ENCODE results near the gene VCAM1. TPM values are rescaled to one million over a fixed set of nuclear protein-coding genes. Genes with fewer than 3 reads are reported as not detected.
A peak's percentile ranks its signal among the peaks of the same experiment; 100 is the strongest.

Gene VCAM1
- total and polyA plus RNA-seq, 3 experiments from 2014 or later, result 0.51 to 4.0 (median 3.5) TPM

DNA sequence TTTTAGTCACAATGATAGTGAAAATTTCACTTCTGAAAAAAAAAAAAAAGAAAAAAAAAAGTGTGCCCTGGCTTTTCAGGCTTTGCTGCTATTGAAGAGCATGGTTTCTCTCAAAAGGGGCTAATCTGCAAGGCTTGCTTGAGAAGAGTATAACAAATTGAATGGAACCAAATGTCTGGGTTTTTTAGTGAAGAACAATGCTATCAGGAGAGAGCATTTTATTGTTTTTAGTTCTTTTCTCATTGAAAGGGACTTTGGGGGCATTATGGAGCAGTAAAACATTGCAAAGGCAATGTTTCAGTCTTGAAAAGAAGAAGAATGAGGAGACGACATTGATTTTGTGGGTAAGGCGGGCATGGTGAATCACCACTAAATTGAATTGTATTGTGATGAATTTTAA, 28.2 kb downstream of the VCAM1 start:
- no peak overlapping the region for H3K27ac Mint-ChIP-seq
- CTCF ChIA-PET, result no interaction called here
- Histone ChIP-seq H3K9me3 (ENCODE audit: low read length) (no peaks in the 10 kb centered on the region), H3K36me3 (ENCODE audit: insufficient read depth, low read length) (no peaks in the 10 kb centered on the region), H3K4me3 (ENCODE audit: low read length) (no peak overlapping the region), H3K27me3 (ENCODE audit: insufficient read depth, low read length, poor library complexity, severe bottlenecking) (no peaks in the 10 kb centered on the region), H3K27ac (ENCODE audit: low read depth, low read length) (no peak overlapping the region), H3K4me1 (ENCODE audit: insufficient read depth, low read length) (no peaks in the 10 kb centered on the region)
- POLR2A ChIA-PET, result no interaction called here
- DNase-seq, result no peak
- no peak overlapping the region for H3K4me3 Mint-ChIP-seq
- H3K4me1 Mint-ChIP-seq, result peaks cover 0 to 12% (median 2%) of the 10 kb centered on the region in 3 donors
- peaks cover 9 to 12% of the 10 kb centered on the region in 2 donors for H3K27me3 Mint-ChIP-seq
- peaks cover 0 to 5% (median 0%) of the 10 kb centered on the region in 3 donors for H3K36me3 Mint-ChIP-seq
- H3K9me3 Mint-ChIP-seq, result peaks cover 0 to 8% (median 0%) of the 10 kb centered on the region in 5 donors

- no peaks in the 10 kb centered on the region for H3K36me3 ChIP-seq (ENCODE audit: insufficient read depth, low read length)
- H3K4me3 Mint-ChIP-seq, result no peak overlapping the region
- no peak overlapping the region for H3K27ac Mint-ChIP-seq
- no peaks in the 10 kb centered on the region for H3K36me3 Mint-ChIP-seq
- H3K27me3 Mint-ChIP-seq, result peaks cover under 1 to 3% of the 10 kb centered on the region in 2 donors
- no peaks in the 10 kb centered on the region for H3K27me3 ChIP-seq (ENCODE audit: insufficient read depth, low read length, poor library complexity, severe bottlenecking)
- peaks cover 0 to 12% (median 2%) of the 10 kb centered on the region in 3 donors for H3K4me1 Mint-ChIP-seq
- CTCF ChIA-PET, result no interaction called here
- no peak overlapping the region for H3K4me3 ChIP-seq (ENCODE audit: low read length)
- no peak overlapping the region for H3K27ac ChIP-seq (ENCODE audit: low read depth, low read length)
- no peaks in the 10 kb centered on the region for H3K9me3 ChIP-seq (ENCODE audit: low read length)
- no peak for DNase-seq
- H3K9me3 Mint-ChIP-seq, result peaks cover 0 to 8% (median 0%) of the 10 kb centered on the region in 5 donors
- H3K4me1 ChIP-seq (ENCODE audit: insufficient read depth, low read length), result no peaks in the 10 kb centered on the region
- POLR2A ChIA-PET, result no interaction called here
Observed at GRCh38 chr1:100750005-100750885, 30.7 kb downstream of the VCAM1 start.

DNA sequence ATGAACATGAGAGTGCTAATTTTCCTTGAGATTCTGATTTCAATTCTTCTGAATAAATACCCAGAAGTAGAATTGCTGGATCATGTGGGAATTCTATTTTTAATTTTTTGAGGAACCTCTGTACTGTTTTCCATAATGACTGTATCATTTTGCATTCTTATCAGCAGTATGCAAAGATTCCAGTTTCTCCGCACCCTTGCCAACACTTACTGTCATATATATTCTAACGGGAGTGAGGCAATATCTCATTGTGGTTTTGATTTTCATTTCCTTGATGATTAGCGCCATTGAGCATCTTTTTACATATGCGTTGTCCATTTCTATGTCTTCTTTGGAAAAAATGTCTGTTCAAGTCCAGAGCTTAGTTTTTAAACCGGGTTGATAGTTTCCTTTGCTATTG, 33.2 kb downstream of the VCAM1 start:
- H3K9me3 Mint-ChIP-seq, result peaks cover 0 to 8% (median 0%) of the 10 kb centered on the region in 5 donors
- CTCF ChIA-PET, result no interaction called here

GRCh38 chr1:100757946-100758345, 38.4 kb downstream of the VCAM1 start:
- no peak for DNase-seq
- Mint-ChIP-seq H3K27me3 (peaks cover 0 to 2% of the 10 kb centered on the region in 2 donors), H3K4me3 (no peak overlapping the region), H3K27ac (no peak overlapping the region), H3K4me1 (no peaks in the 10 kb centered on the region), H3K36me3 (no peaks in the 10 kb centered on the region), H3K9me3 (peaks cover 0 to 2% (median 0%) of the 10 kb centered on the region in 5 donors)
- H3K27ac ChIP-seq (ENCODE audit: low read depth, low read length), result no peak overlapping the region
- H3K4me3 ChIP-seq (ENCODE audit: low read length), result no peak overlapping the region
- no peaks in the 10 kb centered on the region for H3K27me3 ChIP-seq (ENCODE audit: insufficient read depth, low read length, poor library complexity, severe bottlenecking)
- POLR2A ChIA-PET, result no interaction called here
- no peaks in the 10 kb centered on the region for H3K36me3 ChIP-seq (ENCODE audit: insufficient read depth, low read length)
- no peaks in the 10 kb centered on the region for H3K4me1 ChIP-seq (ENCODE audit: insufficient read depth, low read length)
- H3K9me3 ChIP-seq (ENCODE audit: low read length), result no peaks in the 10 kb centered on the region
- CTCF ChIA-PET, result no interaction called here

More for the DNA sequence above, 33.2 kb downstream of the VCAM1 start:
- Mint-ChIP-seq H3K36me3 (no peaks in the 10 kb centered on the region), H3K4me1 (no peaks in the 10 kb centered on the region), H3K27ac (no peak overlapping the region), H3K4me3 (no peak overlapping the region), H3K27me3 (peaks cover 0 to 3% of the 10 kb centered on the region in 2 donors)
- H3K4me3 ChIP-seq (ENCODE audit: low read length), result no peak overlapping the region
- no peak overlapping the region for H3K27ac ChIP-seq (ENCODE audit: low read depth, low read length)
- H3K36me3 ChIP-seq (ENCODE audit: insufficient read depth, low read length), result no peaks in the 10 kb centered on the region
- H3K27me3 ChIP-seq (ENCODE audit: insufficient read depth, low read length, poor library complexity, severe bottlenecking), result no peaks in the 10 kb centered on the region
- POLR2A ChIA-PET, result no interaction called here
- H3K9me3 ChIP-seq (ENCODE audit: low read length), result no peaks in the 10 kb centered on the region
- H3K4me1 ChIP-seq (ENCODE audit: insufficient read depth, low read length), result no peaks in the 10 kb centered on the region
- DNase-seq, result no peak

GRCh38 chr1:100759188-100759587, 39.6 kb downstream of the VCAM1 start:
- no peak overlapping the region for H3K4me3 ChIP-seq (ENCODE audit: low read length)
- H3K4me1 Mint-ChIP-seq, result no peaks in the 10 kb centered on the region
- no peaks in the 10 kb centered on the region for H3K9me3 ChIP-seq (ENCODE audit: low read length)
- H3K36me3 Mint-ChIP-seq, result no peaks in the 10 kb centered on the region
- no peak overlapping the region for H3K27ac ChIP-seq (ENCODE audit: low read depth, low read length)
- no peaks in the 10 kb centered on the region for H3K27me3 ChIP-seq (ENCODE audit: insufficient read depth, low read length, poor library complexity, severe bottlenecking)
- no peaks in the 10 kb centered on the region for H3K27me3 Mint-ChIP-seq
- ChIA-PET POLR2A (no interaction called here), CTCF (no interaction called here)
- H3K9me3 Mint-ChIP-seq, result peaks cover 0 to 2% (median 0%) of the 10 kb centered on the region in 5 donors
- no peaks in the 10 kb centered on the region for H3K36me3 ChIP-seq (ENCODE audit: insufficient read depth, low read length)
- H3K4me1 ChIP-seq (ENCODE audit: insufficient read depth, low read length), result no peaks in the 10 kb centered on the region
- DNase-seq, result no peak
- H3K27ac Mint-ChIP-seq, result no peak overlapping the region
- H3K4me3 Mint-ChIP-seq, result no peak overlapping the region

GRCh38 chr1:100760511-100760910, 41.0 kb downstream of the VCAM1 start:
- Mint-ChIP-seq H3K27ac (no peak overlapping the region), H3K27me3 (peaks cover 0 to 3% of the 10 kb centered on the region in 2 donors), H3K36me3 (no peaks in the 10 kb centered on the region), H3K4me3 (no peak overlapping the region), H3K4me1 (no peaks in the 10 kb centered on the region), H3K9me3 (peaks cover 0 to 2% (median 0%) of the 10 kb centered on the region in 5 donors)
- H3K4me3 ChIP-seq (ENCODE audit: low read length), result no peak overlapping the region
- H3K27ac ChIP-seq (ENCODE audit: low read depth, low read length), result no peak overlapping the region
- CTCF ChIA-PET, result no interaction called here
- no peaks in the 10 kb centered on the region for H3K27me3 ChIP-seq (ENCODE audit: insufficient read depth, low read length, poor library complexity, severe bottlenecking)
- no peaks in the 10 kb centered on the region for H3K4me1 ChIP-seq (ENCODE audit: insufficient read depth, low read length)
- DNase-seq, result no peak
- POLR2A ChIA-PET, result no interaction called here
- no peaks in the 10 kb centered on the region for H3K9me3 ChIP-seq (ENCODE audit: low read length)
- H3K36me3 ChIP-seq (ENCODE audit: insufficient read depth, low read length), result no peaks in the 10 kb centered on the region

DNA sequence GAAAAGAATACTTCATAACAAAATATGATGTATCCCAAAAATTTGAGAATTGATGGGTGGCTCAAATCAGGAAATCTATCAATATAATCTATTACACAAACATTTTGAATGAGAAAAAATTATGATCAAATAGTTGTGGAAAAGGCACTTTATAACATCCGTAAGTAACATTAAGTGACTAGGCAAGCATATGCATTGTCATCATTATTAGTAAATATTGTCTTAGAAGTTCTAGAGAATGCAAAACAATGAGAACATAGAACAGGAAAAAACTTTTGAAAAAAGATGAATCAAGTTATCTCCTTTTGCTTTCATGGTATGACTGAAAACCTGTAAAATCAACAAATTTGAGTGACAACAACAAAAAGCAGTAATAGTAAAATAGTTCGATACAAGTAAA, 42.9 kb downstream of the VCAM1 start:
- CTCF ChIA-PET, result no interaction called here
- Mint-ChIP-seq H3K4me1 (no peaks in the 10 kb centered on the region), H3K9me3 (peaks cover 0 to 2% (median 0%) of the 10 kb centered on the region in 5 donors), H3K36me3 (no peaks in the 10 kb centered on the region), H3K27me3 (peaks cover 0 to 3% of the 10 kb centered on the region in 2 donors), H3K4me3 (no peak overlapping the region), H3K27ac (no peak overlapping the region)
- Histone ChIP-seq H3K4me3 (ENCODE audit: low read length) (no peak overlapping the region), H3K36me3 (ENCODE audit: insufficient read depth, low read length) (no peaks in the 10 kb centered on the region), H3K27ac (ENCODE audit: low read depth, low read length) (no peak overlapping the region), H3K9me3 (ENCODE audit: low read length) (no peaks in the 10 kb centered on the region), H3K4me1 (ENCODE audit: insufficient read depth, low read length) (no peaks in the 10 kb centered on the region), H3K27me3 (ENCODE audit: insufficient read depth, low read length, poor library complexity, severe bottlenecking) (no peaks in the 10 kb centered on the region)
- DNase-seq, result no peak
- POLR2A ChIA-PET, result no interaction called here

DNA sequence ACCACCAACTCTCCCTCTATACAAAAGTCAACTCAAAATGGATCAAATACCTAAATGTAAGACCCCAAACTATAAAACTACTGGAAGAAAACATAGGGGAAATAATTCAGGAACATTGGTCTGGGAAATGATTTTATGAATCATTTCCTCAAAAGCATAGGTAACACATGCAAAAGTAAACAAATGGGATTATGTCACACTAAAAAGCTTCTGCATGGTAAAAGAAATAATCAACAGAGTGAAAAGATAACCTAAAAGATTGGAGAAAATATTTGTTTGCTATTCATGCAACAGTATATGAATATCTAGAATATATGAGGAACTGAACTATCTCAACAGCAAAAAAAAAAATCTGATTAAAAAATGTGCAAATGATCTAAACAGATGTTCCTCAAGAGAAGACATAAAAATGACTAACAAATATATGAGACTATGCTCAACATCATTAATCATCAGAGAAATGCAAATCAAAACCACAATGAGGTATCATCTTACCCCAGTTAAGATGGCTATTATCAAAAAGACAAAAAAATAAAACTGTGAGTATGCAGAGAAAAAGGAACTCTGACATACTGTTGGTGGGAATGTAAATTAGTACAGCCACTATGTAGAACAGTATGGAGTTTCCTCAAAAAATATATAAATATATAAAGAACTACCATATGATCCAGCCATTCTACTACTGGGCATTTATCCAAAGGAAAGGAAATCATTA, 47.8 kb downstream of the VCAM1 start:
- Histone ChIP-seq H3K4me3 (ENCODE audit: low read length) (no peak overlapping the region), H3K4me1 (ENCODE audit: insufficient read depth, low read length) (no peaks in the 10 kb centered on the region), H3K9me3 (ENCODE audit: low read length) (no peaks in the 10 kb centered on the region), H3K27ac (ENCODE audit: low read depth, low read length) (no peak overlapping the region), H3K27me3 (ENCODE audit: insufficient read depth, low read length, poor library complexity, severe bottlenecking) (no peaks in the 10 kb centered on the region), H3K36me3 (ENCODE audit: insufficient read depth, low read length) (no peaks in the 10 kb centered on the region)
- Mint-ChIP-seq H3K4me3 (no peak overlapping the region), H3K9me3 (no peaks in the 10 kb centered on the region), H3K4me1 (no peaks in the 10 kb centered on the region), H3K27me3 (peaks cover 0 to 3% of the 10 kb centered on the region in 2 donors), H3K36me3 (no peaks in the 10 kb centered on the region), H3K27ac (peak overlapping the region in 1 of 8 donors; percentile 3)
- POLR2A ChIA-PET, result no interaction called here
- no peak for DNase-seq
- CTCF ChIA-PET, result no interaction called here

Measured in CD8-positive, alpha-beta memory T cell (primary cell).